OCI-LY1 (cell line): Measurements from ENCODE around the gene SPACA5B.

Experiments used
- H2AFZ ChIP-seq: fragments of 200-600 bp; sonication (generic), shearing (Covaris generic); 2 replicates; pipeline ENCODE4 v1.6.0; 2014; ENCODE audit warnings: antibody characterized with exemption, mild to moderate bottlenecking, low read length
- H3F3A ChIP-seq: fragments of 200-600 bp; sonication (generic), shearing (Covaris generic); 2 replicates; pipeline ENCODE4 v1.6.0; 2014; ENCODE audit warnings: mild to moderate bottlenecking, antibody characterized with exemption, low read length, moderate library complexity; ENCODE audit not compliant: insufficient read depth
- H3K27ac ChIP-seq: fragments of 200-600 bp; sonication (generic); 2 replicates; pipeline ENCODE4 v1.5.1; 2014; ENCODE audit warnings: low read length, mixed run types, mild to moderate bottlenecking, low read depth; ENCODE audit not compliant: poor library complexity, severe bottlenecking
- H3K27me3 ChIP-seq: fragments of 200-600 bp; sonication (generic); 2 replicates; pipeline ENCODE4 v1.6.0; 2014; ENCODE audit warnings: antibody characterized with exemption, mild to moderate bottlenecking, low read length, moderate library complexity; ENCODE audit not compliant: insufficient read depth
- H3K36me3 ChIP-seq: fragments of 200-600 bp; sonication (generic); 2 replicates; pipeline ENCODE4 v1.6.1; 2014; ENCODE audit warnings: mild to moderate bottlenecking, antibody characterized with exemption, low read length, moderate library complexity, mixed read lengths; ENCODE audit not compliant: insufficient read depth
- H3K4me1 ChIP-seq: fragments of 200-600 bp; sonication (generic); 2 replicates; pipeline ENCODE4 v1.5.1; 2014; ENCODE audit warnings: mild to moderate bottlenecking, low read length, moderate library complexity; ENCODE audit not compliant: insufficient read depth, severe bottlenecking
- H3K4me2 ChIP-seq: fragments of 200-600 bp; sonication (generic), shearing (Covaris generic); 2 replicates; pipeline ENCODE4 v1.6.1; 2014; ENCODE audit warnings: low read length
- H3K4me3 ChIP-seq: fragments of 200-600 bp; sonication (generic); 2 replicates; pipeline ENCODE4 v1.5.1; 2014; ENCODE audit warnings: low read length, low read depth, mild to moderate bottlenecking, mixed read lengths; ENCODE audit not compliant: poor library complexity, severe bottlenecking
- H3K79me2 ChIP-seq: fragments of 200-600 bp; shearing (Covaris generic); 2 replicates; pipeline ENCODE4 v1.6.1; 2016; ENCODE audit warnings: mixed run types, low read length, mixed read lengths; ENCODE audit not compliant: insufficient read depth
- H3K9ac ChIP-seq: fragments of 200-600 bp; sonication (generic), shearing (Covaris generic); 2 replicates; pipeline ENCODE4 v1.6.1; 2014; ENCODE audit warnings: mild to moderate bottlenecking, low read length, mixed read lengths
- H3K9me2 ChIP-seq: fragments of 200-600 bp; sonication (generic), shearing (Covaris generic); 2 replicates; pipeline ENCODE4 v1.6.1; 2014; ENCODE audit warnings: low read depth, mild to moderate bottlenecking, low read length, mixed read lengths
- H3K9me3 ChIP-seq: fragments of 200-600 bp; shearing (Covaris generic); 2 replicates; pipeline ENCODE4 v1.6.1; 2014; ENCODE audit warnings: low read length, mixed read lengths
- H4K20me1 ChIP-seq: fragments of 200-600 bp; sonication (generic), shearing (Covaris generic); 2 replicates; pipeline ENCODE4 v1.6.0; 2016; ENCODE audit warnings: mild to moderate bottlenecking, low read length; ENCODE audit not compliant: insufficient read depth
- EZH2 ChIP-seq: fragments of 200-600 bp; sonication (generic), shearing (Covaris generic); IDR thresholded peaks from 2 replicates; pipeline ENCODE4 v1.8.0; 2017; ENCODE audit warnings: borderline replicate concordance, mixed run types, mild to moderate bottlenecking, antibody characterized with exemption, low read length, moderate library complexity, mixed read lengths
- TF ChIP-seq, protein P1 (sequence below): fragments of 200-600 bp; sonication (generic), shearing (Covaris generic); IDR thresholded peaks from 2 replicates; pipeline ENCODE4 v1.5.1; 2017; ENCODE audit warnings: mild to moderate bottlenecking, antibody characterized with exemption, low read length, moderate library complexity, mixed read lengths

The SPACA5B gene

GRCh38 chrX:48153769-48154168 lies 23.3 kb downstream of the SPACA5B start:
- no peak overlapping the region for H3K27ac ChIP-seq
- no peaks in the 10 kb centered on the region for H3K79me2 ChIP-seq
- H3K27me3 ChIP-seq, result no peaks in the 10 kb centered on the region
- TF ChIP-seq, protein P1, sequence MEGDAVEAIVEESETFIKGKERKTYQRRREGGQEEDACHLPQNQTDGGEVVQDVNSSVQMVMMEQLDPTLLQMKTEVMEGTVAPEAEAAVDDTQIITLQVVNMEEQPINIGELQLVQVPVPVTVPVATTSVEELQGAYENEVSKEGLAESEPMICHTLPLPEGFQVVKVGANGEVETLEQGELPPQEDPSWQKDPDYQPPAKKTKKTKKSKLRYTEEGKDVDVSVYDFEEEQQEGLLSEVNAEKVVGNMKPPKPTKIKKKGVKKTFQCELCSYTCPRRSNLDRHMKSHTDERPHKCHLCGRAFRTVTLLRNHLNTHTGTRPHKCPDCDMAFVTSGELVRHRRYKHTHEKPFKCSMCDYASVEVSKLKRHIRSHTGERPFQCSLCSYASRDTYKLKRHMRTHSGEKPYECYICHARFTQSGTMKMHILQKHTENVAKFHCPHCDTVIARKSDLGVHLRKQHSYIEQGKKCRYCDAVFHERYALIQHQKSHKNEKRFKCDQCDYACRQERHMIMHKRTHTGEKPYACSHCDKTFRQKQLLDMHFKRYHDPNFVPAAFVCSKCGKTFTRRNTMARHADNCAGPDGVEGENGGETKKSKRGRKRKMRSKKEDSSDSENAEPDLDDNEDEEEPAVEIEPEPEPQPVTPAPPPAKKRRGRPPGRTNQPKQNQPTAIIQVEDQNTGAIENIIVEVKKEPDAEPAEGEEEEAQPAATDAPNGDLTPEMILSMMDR, result no peak
- no peak for TF ChIP-seq EZH2
- no peak overlapping the region for H3K4me3 ChIP-seq
- no peak overlapping the region for H2AFZ ChIP-seq
- H4K20me1 ChIP-seq, result no peaks in the 10 kb centered on the region
- no peaks in the 10 kb centered on the region for H3K9me3 ChIP-seq
- no peaks in the 10 kb centered on the region for H3K4me1 ChIP-seq
- no peak overlapping the region for H3K4me2 ChIP-seq
- H3K9ac ChIP-seq, result no peak overlapping the region
- H3F3A ChIP-seq, result no peaks in the 10 kb centered on the region
- no peaks in the 10 kb centered on the region for H3K9me2 ChIP-seq
- no peaks in the 10 kb centered on the region for H3K36me3 ChIP-seq

DNA sequence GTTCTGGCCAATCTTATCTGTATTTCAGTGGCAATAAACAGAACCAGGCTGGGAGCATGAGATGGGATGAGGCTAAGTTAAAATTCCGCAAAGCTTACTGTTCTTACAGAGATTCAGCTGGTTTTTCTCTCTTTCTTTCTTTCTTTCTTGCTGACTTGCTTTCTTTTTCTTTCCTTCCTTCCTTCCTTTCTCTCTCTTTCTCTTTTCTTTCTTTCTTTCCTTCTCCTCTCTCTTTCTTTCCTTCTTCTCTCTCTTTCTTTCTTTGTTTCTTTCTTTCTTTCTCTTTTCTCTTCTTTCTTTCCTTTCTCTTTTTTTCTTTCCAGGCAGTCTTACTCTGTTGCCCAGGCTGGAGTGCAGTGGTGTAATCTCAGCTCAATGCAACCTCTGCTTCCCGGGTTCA lies 24.4 kb downstream of the SPACA5B start:
- Histone ChIP-seq H3K4me1 (no peaks in the 10 kb centered on the region), H3K36me3 (no peaks in the 10 kb centered on the region), H4K20me1 (no peaks in the 10 kb centered on the region), H3K27ac (no peak overlapping the region), H3K27me3 (no peaks in the 10 kb centered on the region), H3K4me3 (no peak overlapping the region), H3F3A (no peaks in the 10 kb centered on the region), H3K9me3 (no peaks in the 10 kb centered on the region), H3K79me2 (no peaks in the 10 kb centered on the region), H3K9me2 (no peaks in the 10 kb centered on the region), H2AFZ (no peak overlapping the region), H3K9ac (no peak overlapping the region), H3K4me2 (no peak overlapping the region)
- no peak for TF ChIP-seq EZH2
- TF ChIP-seq, protein P1, result no peak

- Histone ChIP-seq H3K9ac (no peak overlapping the region), H3K9me2 (no peaks in the 10 kb centered on the region), H2AFZ (no peak overlapping the region), H3K36me3 (no peaks in the 10 kb centered on the region), H3K27ac (no peak overlapping the region), H3K9me3 (no peaks in the 10 kb centered on the region), H3K27me3 (no peaks in the 10 kb centered on the region), H3K79me2 (no peaks in the 10 kb centered on the region), H3F3A (no peaks in the 10 kb centered on the region), H3K4me3 (no peak overlapping the region), H3K4me2 (no peak overlapping the region), H3K4me1 (no peaks in the 10 kb centered on the region), H4K20me1 (no peaks in the 10 kb centered on the region)
- TF ChIP-seq EZH2, result no peak
- TF ChIP-seq, protein P1, result no peak
Observed at GRCh38 chrX:48156014-48156413, 25.6 kb downstream of the SPACA5B start.
